Measurements from ENCODE around the gene TBX4. TPM values are rescaled to one million over a fixed set of nuclear protein-coding genes. Genes with fewer than 3 reads are reported as not detected.

TBX4 gene
- 1 to 10 TPM in 1 of 4 donors, not detected in 3; 2.4 TPM for total RNA-seq

- H3K9me3 ChIP-seq, result no peaks in the 10 kb centered on the region
- H3K27me3 ChIP-seq, result peaks cover 99% of the 10 kb centered on the region
- TF ChIP-seq POLR2AphosphoS5 (IDR thresholded peaks at IDR 0.05), result no peak
- no peak for TF ChIP-seq POLR2A (IDR thresholded peaks at IDR 0.05)
- TF ChIP-seq EP300 (IDR thresholded peaks at IDR 0.05; ENCODE audit: low read depth), result no peak
- TF ChIP-seq, protein P1, sequence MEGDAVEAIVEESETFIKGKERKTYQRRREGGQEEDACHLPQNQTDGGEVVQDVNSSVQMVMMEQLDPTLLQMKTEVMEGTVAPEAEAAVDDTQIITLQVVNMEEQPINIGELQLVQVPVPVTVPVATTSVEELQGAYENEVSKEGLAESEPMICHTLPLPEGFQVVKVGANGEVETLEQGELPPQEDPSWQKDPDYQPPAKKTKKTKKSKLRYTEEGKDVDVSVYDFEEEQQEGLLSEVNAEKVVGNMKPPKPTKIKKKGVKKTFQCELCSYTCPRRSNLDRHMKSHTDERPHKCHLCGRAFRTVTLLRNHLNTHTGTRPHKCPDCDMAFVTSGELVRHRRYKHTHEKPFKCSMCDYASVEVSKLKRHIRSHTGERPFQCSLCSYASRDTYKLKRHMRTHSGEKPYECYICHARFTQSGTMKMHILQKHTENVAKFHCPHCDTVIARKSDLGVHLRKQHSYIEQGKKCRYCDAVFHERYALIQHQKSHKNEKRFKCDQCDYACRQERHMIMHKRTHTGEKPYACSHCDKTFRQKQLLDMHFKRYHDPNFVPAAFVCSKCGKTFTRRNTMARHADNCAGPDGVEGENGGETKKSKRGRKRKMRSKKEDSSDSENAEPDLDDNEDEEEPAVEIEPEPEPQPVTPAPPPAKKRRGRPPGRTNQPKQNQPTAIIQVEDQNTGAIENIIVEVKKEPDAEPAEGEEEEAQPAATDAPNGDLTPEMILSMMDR (IDR thresholded peaks at IDR 0.05), result no peak
- H3K4me3 ChIP-seq, result peak within 1 kb of the TSS in 3 of 4 donors; percentile 5 to 42 (median 24)
- H3K36me3 ChIP-seq, result no peaks in the 10 kb centered on the region
- 24 to 27% methylated on average over 10 to 52 of the region's 59 CpGs for WGBS, 2 donors (ENCODE audit: low coverage in 1 of 2)
- DNase-seq, result no peak
- in situ Hi-C loops (cut with MboI; ENCODE audit: low pct_ligation_motif_present in 1 of 4, low pct_unique_long_range_greater_than_20kb in 1 of 4, low sequenced_read_pairs in 3 of 4) (no loop called here), intact Hi-C loops (cut with DNase I; ENCODE audit: low total_unique reads) (no loop called here)
- H3K27ac ChIP-seq, result no peak within 1 kb of the TSS
- peaks cover 18 to 33% (median 26%) of the 10 kb centered on the region in 4 donors for H3K4me1 ChIP-seq
Measured at GRCh38 chr17:61452301-61453290, at the start of gene TBX4. Gene TBX4, plus strand, starts transcription at chr17:61452422. Its CDS starts 4,069 bp downstream, at chr17:61456491.

DNA sequence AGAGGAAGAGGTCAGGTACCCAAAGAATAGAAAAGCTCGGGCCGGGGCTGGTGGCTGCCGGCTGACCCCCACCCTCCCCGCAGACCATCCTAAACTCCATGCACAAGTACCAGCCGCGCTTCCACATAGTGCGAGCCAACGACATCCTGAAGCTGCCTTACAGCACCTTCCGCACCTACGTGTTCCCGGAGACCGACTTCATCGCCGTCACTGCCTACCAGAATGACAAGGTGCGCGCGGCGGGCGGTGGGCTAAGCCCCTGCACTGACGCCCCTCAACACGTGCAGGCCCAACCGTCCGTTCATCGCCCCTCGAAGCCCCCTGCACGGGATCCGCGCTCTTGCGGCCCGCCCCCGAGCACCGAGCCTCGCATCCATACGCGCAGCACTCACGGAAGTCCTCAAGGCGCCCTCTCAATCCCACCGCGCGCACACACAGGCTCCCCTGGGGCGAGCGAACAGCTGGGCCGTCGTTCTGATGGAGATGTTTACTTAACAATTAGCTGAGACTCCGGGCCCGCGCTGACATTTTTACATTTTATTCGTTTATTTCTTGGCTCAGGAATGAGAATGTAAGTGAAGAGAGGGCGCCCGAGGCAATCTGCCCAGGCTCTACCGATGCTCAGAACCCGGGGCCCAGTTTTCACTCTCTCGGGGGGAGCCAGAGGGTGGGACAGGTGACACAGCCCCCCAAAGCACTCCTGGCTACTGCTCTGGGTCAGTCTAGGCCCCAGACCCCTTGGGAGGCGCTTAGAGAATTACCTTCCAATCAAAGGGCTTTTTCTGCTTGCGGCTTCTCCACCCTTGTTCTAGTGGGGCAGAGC is 49.0 kb upstream of the TBX4 start:
- peaks cover 13 to 48% (median 36%) of the 10 kb centered on the region in 4 donors for H3K4me1 ChIP-seq
- intact Hi-C loops (cut with DNase I; ENCODE audit: low total_unique reads) (no loop called here), in situ Hi-C loops (cut with MboI; ENCODE audit: low pct_ligation_motif_present in 1 of 4, low pct_unique_long_range_greater_than_20kb in 1 of 4, low sequenced_read_pairs in 3 of 4) (loop anchor here in 1 of 4 donors (25.0 kb wide), 1 partner anchor 434 kb away; no protein-coding TSS in a partner anchor)
- H3K4me3 ChIP-seq, result peak overlapping the region in 2 of 4 donors; percentile 22 to 51
- no peak for DNase-seq
- H3K9me3 ChIP-seq, result no peaks in the 10 kb centered on the region
- WGBS, 2 donors (ENCODE audit: low coverage in 1 of 2), result 12 to 13% methylated on average over 5 to 42 of the region's 55 CpGs
- peak overlapping the region; percentile 24 to 64 (median 56) for H3K27ac ChIP-seq
- H3K27me3 ChIP-seq, result peaks cover 96% of the 10 kb centered on the region
- TF ChIP-seq EP300 (IDR thresholded peaks at IDR 0.05; ENCODE audit: low read depth), result no peak
- TF ChIP-seq POLR2AphosphoS5 (IDR thresholded peaks at IDR 0.05), result peak in 2 of 3 donors; percentile 46 to 54
- H3K36me3 ChIP-seq, result no peaks in the 10 kb centered on the region

GRCh38 chr17:61403801-61404662 is 48.2 kb upstream of the TBX4 start:
- Histone ChIP-seq H3K4me1 (peaks cover 17 to 50% (median 34%) of the 10 kb centered on the region in 4 donors), H3K27ac (peak overlapping the region; percentile 24 to 64 (median 56)), H3K36me3 (no peaks in the 10 kb centered on the region), H3K4me3 (peak overlapping the region in 2 of 4 donors; percentile 22 to 51), H3K27me3 (peaks cover 96% of the 10 kb centered on the region), H3K9me3 (no peaks in the 10 kb centered on the region)
- WGBS, 2 donors (ENCODE audit: low coverage in 1 of 2), result 16% methylated on average over 40 of the region's 66 CpGs; no CpG with 5 or more reads in 1 of the 2 donors
- no peak for TF ChIP-seq POLR2AphosphoS5 (IDR thresholded peaks at IDR 0.05)
- no peak for TF ChIP-seq EP300 (IDR thresholded peaks at IDR 0.05; ENCODE audit: low read depth)
- no peak for TF ChIP-seq POLR2A (IDR thresholded peaks at IDR 0.05)
- TF ChIP-seq, protein P1 (IDR thresholded peaks at IDR 0.05), result no peak
- in situ Hi-C loops (cut with MboI; ENCODE audit: low pct_ligation_motif_present in 1 of 4, low pct_unique_long_range_greater_than_20kb in 1 of 4, low sequenced_read_pairs in 3 of 4), result loop anchor here in 1 of 4 donors (25.0 kb wide), 1 partner anchor 433 kb away; no protein-coding TSS in a partner anchor
- intact Hi-C loops (cut with DNase I; ENCODE audit: low total_unique reads), result no loop called here
- DNase-seq, result no peak

DNA sequence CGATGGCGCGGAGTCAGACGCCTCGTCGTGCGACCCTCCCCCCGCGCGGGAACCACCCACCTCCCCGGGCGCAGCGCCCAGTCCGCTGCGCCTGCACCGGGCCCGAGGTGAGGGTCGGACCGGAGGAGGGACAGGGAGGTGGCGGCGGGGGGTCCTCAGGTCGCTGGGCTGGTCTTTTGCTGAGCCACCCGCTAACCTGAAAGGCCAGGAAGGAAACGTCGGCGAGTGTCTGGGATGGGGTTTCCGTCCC is 47.6 kb upstream of the TBX4 start:
- peak overlapping the region; percentile 29 to 64 (median 56) for H3K27ac ChIP-seq
- intact Hi-C loops (cut with DNase I; ENCODE audit: low total_unique reads), result no loop called here
- in situ Hi-C loops (cut with MboI; ENCODE audit: low pct_ligation_motif_present in 1 of 4, low pct_unique_long_range_greater_than_20kb in 1 of 4, low sequenced_read_pairs in 3 of 4), result loop anchor here in 1 of 4 donors (25.0 kb wide), 1 partner anchor 433 kb away; no protein-coding TSS in a partner anchor
- H3K36me3 ChIP-seq, result no peaks in the 10 kb centered on the region
- WGBS, 2 donors (ENCODE audit: low coverage in 1 of 2), result 11% methylated on average over 6 of the region's 27 CpGs; no CpG with 5 or more reads in 1 of the 2 donors
- DNase-seq, result no peak
- peaks cover 19 to 47% (median 32%) of the 10 kb centered on the region in 4 donors for H3K4me1 ChIP-seq
- peak overlapping the region in 2 of 4 donors; percentile 22 to 51 for H3K4me3 ChIP-seq
- H3K27me3 ChIP-seq, result peaks cover 94% of the 10 kb centered on the region
- TF ChIP-seq POLR2AphosphoS5 (IDR thresholded peaks at IDR 0.05) (no peak), POLR2A (IDR thresholded peaks at IDR 0.05) (no peak), EP300 (IDR thresholded peaks at IDR 0.05; ENCODE audit: low read depth) (no peak)
- TF ChIP-seq, protein P1 (IDR thresholded peaks at IDR 0.05), result no peak
- no peaks in the 10 kb centered on the region for H3K9me3 ChIP-seq

All from transverse colon (tissue), 4 donors.